CD4-positive, CD25-positive, alpha-beta regulatory T cell (primary cell): Measurements from ENCODE around the gene PACSIN1. TPM values are rescaled to one million over a fixed set of nuclear protein-coding genes. Genes with fewer than 3 reads are reported as not detected.
A peak's percentile ranks its signal among the peaks of the same experiment; 100 is the strongest.

ENCODE experiments used
- ATAC-seq, 2 donors: fragments of 150-1000 bp; cut with Tn5 transposase; one replicate each; pipeline ENCODE4 v1.10.0; 2021; ENCODE audit warnings: low read depth in 2 of 2, moderate number of reproducible peaks in 2 of 2, moderate library complexity in 1 of 2
- DNase-seq, 3 donors: peaks; one replicate each; pipeline versions ENCODE4 v3.0.0 to v3.0.0-alpha.2; 2012 to 2022; ENCODE audit warnings: mixed read lengths in 1 of 3
- H3K27ac ChIP-seq: one replicate; pipeline ENCODE4 v1.7.0; 2013; ENCODE audit warnings: mild to moderate bottlenecking, low read length; ENCODE audit not compliant: insufficient read depth, poor library complexity, severe bottlenecking
- H3K27me3 ChIP-seq: one replicate; pipeline ENCODE4 v1.7.0; 2013; ENCODE audit warnings: low read length; ENCODE audit not compliant: control insufficient read depth, insufficient read depth
- H3K36me3 ChIP-seq: one replicate; pipeline ENCODE4 v1.7.0; 2013; ENCODE audit warnings: mild to moderate bottlenecking, low read length, moderate library complexity; ENCODE audit not compliant: control insufficient read depth, insufficient read depth
- H3K4me1 ChIP-seq: 2 replicates; pipeline ENCODE4 v1.7.0; 2013; ENCODE audit warnings: mild to moderate bottlenecking, low read length; ENCODE audit not compliant: insufficient read depth, control insufficient read depth, poor library complexity, severe bottlenecking
- H3K4me3 ChIP-seq: one replicate; pipeline ENCODE4 v1.7.0; 2013; ENCODE audit warnings: low read depth, mild to moderate bottlenecking, low read length, moderate library complexity
- H3K9me3 ChIP-seq, 2 experiments: 1 replicate in 1 of 2; 2 replicates in 1 of 2; pipeline ENCODE4 v1.7.0; 2013; ENCODE audit warnings: low read length in 2 of 2, mild to moderate bottlenecking in 1 of 2, moderate library complexity in 1 of 2; ENCODE audit not compliant: control insufficient read depth in 2 of 2
- H3K27ac Mint-ChIP-seq, 3 donors: one replicate each; pipeline ENCODE4 v1.8.0; 2020 to 2022; ENCODE audit warnings: mild to moderate bottlenecking in 3 of 3, mixed read lengths in 3 of 3, moderate library complexity in 2 of 3
- H3K27me3 Mint-ChIP-seq: one replicate; pipeline ENCODE4 v1.8.0; 2022; ENCODE audit warnings: mild to moderate bottlenecking, mixed read lengths
- H3K36me3 Mint-ChIP-seq: one replicate; pipeline ENCODE4 v1.8.0; 2020; ENCODE audit warnings: mixed read lengths
- H3K4me1 Mint-ChIP-seq, 4 donors: one replicate each; pipeline ENCODE4 v1.8.0; 2020 to 2022; ENCODE audit warnings: mixed read lengths in 4 of 4, mild to moderate bottlenecking in 1 of 4
- H3K4me3 Mint-ChIP-seq, 4 donors: one replicate each; pipeline ENCODE4 v1.8.0; 2020 to 2022; ENCODE audit warnings: mild to moderate bottlenecking in 4 of 4, mixed read lengths in 4 of 4, moderate library complexity in 3 of 4
- H3K9me3 Mint-ChIP-seq, 7 donors: one replicate each; pipeline ENCODE4 v1.8.0; 2020 to 2022; ENCODE audit warnings: mixed read lengths in 7 of 7, mild to moderate bottlenecking in 3 of 7, moderate library complexity in 2 of 7
- polyA plus RNA-seq, 4 donors: library from polyadenylated mRNA; unstranded; fragments of 300-500 nt; fragmentation: Illumina TruSeq; gene quantifications; one replicate each; pipeline ENCODE4 v1.2.3, GENCODE V29; 2021
- total RNA-seq: library from RNA; stranded (reverse); gene quantifications from one replicate; pipeline ENCODE4 v1.2.3, GENCODE V29; 2022

PACSIN1 gene
- total and polyA plus RNA-seq, 5 donors from 2014 or later = 0.14 to 1.7 (median 0.38) TPM

DNA sequence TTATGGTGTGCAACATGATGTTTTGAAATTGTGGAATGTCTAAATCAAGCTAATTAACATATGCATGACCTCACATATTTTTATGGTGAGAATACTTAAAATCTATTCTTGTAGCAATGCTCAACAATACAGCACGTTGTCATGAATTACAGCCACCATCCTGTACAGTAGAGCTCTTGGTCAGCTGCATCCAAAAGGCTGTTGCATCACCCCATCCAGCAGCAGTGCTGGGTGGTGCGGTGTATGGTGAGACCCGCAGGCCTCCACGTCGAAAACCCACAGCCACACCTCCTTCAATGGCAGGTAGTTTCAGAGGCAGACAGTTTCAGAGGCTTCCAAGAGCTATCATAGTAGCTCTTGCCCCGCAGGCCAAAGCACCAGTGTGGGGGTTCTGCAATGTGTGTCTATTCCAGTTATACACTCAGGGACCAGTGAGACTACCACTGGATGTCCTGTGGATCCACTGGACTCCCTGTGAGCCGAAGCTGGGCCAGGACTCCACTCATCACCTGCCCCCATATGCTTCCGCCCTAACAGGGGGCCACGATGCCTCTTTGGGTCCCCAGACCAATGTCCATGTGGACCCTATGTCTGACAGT lies 23.4 kb downstream of the PACSIN1 start:
- no peak overlapping the region for H3K4me3 Mint-ChIP-seq
- Histone ChIP-seq H3K9me3 (no peaks in the 10 kb centered on the region), H3K36me3 (no peaks in the 10 kb centered on the region), H3K27me3 (no peaks in the 10 kb centered on the region), H3K4me1 (peaks cover 18% of the 10 kb centered on the region), H3K4me3 (no peak overlapping the region), H3K27ac (no peak overlapping the region)
- no peaks in the 10 kb centered on the region for H3K36me3 Mint-ChIP-seq
- peaks cover 0 to 36% (median 17%) of the 10 kb centered on the region in 4 donors for H3K4me1 Mint-ChIP-seq
- no peak overlapping the region for H3K27ac Mint-ChIP-seq
- ATAC-seq = no peak
- H3K9me3 Mint-ChIP-seq = peaks cover 0 to 1% (median 0%) of the 10 kb centered on the region in 7 donors
- DNase-seq = no peak
- H3K27me3 Mint-ChIP-seq = peaks cover 7% of the 10 kb centered on the region

DNA sequence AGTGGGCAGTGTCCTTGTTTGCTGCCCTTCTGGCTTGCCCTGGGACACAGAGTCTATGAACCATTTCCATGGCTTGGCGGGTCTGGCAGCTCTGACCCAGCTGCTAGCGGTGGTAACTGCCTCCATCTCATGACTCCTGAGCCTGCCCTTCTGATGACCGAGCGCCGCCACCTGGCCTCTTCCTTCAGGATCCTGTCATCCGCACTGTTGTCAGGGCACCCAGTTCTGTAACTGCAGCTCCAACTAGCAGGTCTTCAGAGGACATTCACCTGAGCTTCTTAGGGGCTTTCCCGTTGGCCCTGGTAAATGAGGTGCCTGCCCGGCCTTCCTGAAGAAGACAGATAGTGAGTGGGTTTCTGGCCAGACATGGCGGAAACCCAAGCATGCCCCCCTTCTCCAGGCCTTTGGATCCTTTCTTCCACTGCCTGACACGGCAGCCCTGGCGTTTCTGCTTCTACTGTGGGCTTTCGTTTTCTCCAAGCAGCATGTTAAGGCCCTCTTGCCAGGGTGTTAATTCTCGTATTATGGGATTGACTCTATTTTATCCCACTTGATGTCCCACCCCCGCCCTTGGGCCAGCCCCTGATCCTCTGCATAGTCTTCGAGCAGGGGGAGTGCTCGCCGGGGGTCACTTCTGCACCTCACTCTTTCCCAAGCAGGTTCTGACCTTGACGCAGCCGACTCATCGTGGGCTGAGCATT lies 24.7 kb downstream of the PACSIN1 start:
- peaks cover 0 to 23% (median 7%) of the 10 kb centered on the region in 4 donors for H3K4me1 Mint-ChIP-seq
- no peak overlapping the region for H3K27ac Mint-ChIP-seq
- Histone ChIP-seq H3K4me3 (no peak overlapping the region), H3K27me3 (no peaks in the 10 kb centered on the region), H3K27ac (no peak overlapping the region), H3K9me3 (no peaks in the 10 kb centered on the region), H3K36me3 (no peaks in the 10 kb centered on the region), H3K4me1 (peaks cover 9% of the 10 kb centered on the region)
- no peak overlapping the region for H3K4me3 Mint-ChIP-seq
- ATAC-seq (no peak), DNase-seq (no peak)
- no peaks in the 10 kb centered on the region for H3K36me3 Mint-ChIP-seq
- peaks cover 0 to 1% (median 0%) of the 10 kb centered on the region in 7 donors for H3K9me3 Mint-ChIP-seq
- peaks cover 2% of the 10 kb centered on the region for H3K27me3 Mint-ChIP-seq

DNA sequence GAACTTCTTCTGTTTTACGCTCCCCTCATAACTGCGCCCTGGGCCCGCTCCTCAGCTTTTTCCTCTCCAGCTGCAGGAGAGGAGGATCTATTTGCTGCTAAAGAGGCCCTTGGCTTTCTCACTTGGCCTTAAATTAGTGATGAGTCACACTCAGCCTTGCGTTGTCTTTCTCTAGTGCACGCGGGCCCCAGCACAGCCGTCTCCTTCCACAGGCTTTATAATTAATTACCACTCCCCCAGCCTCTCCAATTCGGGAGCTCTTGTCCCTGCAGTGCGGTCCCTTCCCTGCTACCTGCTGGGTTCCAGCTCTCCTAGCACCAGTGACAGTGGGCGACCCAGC lies 25.2 kb downstream of the PACSIN1 start:
- no peak overlapping the region for H3K4me3 Mint-ChIP-seq
- peaks cover 5% of the 10 kb centered on the region for H3K4me1 ChIP-seq
- no peak overlapping the region for H3K27ac ChIP-seq
- peaks cover 0 to 1% (median 0%) of the 10 kb centered on the region in 7 donors for H3K9me3 Mint-ChIP-seq
- no peaks in the 10 kb centered on the region for H3K27me3 ChIP-seq
- peak overlapping the region in 1 of 3 donors; percentile 44 for H3K27ac Mint-ChIP-seq
- DNase-seq (no peak), ATAC-seq (no peak)
- no peaks in the 10 kb centered on the region for H3K9me3 ChIP-seq
- no peak overlapping the region for H3K4me3 ChIP-seq
- no peaks in the 10 kb centered on the region for H3K36me3 Mint-ChIP-seq
- H3K4me1 Mint-ChIP-seq = peaks cover 0 to 18% (median 4%) of the 10 kb centered on the region in 4 donors
- H3K36me3 ChIP-seq = no peaks in the 10 kb centered on the region
- peaks cover 2% of the 10 kb centered on the region for H3K27me3 Mint-ChIP-seq

DNA sequence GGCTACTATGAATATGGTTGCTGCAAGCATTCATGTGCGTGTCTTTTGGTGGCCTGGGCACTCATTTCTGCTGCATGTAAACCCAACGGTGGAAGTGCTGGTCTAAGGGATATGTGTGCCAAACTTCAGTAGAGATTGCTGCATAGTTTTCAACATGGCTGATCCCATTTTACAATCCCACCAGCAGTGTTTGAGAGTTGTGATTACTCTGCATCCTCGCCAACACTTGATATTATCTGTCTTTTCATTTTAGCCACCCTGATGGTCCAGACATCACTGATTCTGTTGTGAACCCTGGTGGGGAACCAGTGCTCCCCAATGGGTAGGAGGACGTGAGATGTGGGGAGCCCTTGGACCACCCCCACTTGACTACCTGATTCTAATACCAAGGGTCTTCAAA lies 27.5 kb downstream of the PACSIN1 start:
- no peak overlapping the region for H3K27ac ChIP-seq
- H3K4me3 Mint-ChIP-seq = no peak overlapping the region

DNA sequence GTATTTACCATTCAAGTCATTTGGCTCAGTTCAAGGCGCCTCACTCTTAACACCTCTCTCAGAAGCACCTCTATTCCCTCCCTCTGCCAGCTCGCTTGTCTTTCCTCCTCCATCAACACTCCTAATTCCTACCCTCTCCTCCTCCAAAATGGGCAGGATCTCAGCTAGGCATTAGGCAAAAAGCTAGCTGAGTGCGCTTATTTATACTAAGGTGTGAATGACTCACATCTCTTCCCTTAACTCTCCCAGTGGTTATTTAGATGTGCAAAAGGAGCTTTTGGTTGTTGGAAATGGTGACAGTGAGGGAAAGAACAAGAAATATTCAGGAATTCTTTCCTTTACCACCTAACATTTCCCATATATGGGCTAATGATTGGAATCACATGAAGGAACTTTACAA lies 29.1 kb downstream of the PACSIN1 start:
- Mint-ChIP-seq H3K9me3 (peaks cover 0 to 3% (median 0%) of the 10 kb centered on the region in 7 donors), H3K27me3 (peaks cover 4% of the 10 kb centered on the region), H3K4me3 (no peak overlapping the region), H3K27ac (no peak overlapping the region), H3K36me3 (peaks cover 3% of the 10 kb centered on the region), H3K4me1 (peaks cover 0 to 2% (median 0%) of the 10 kb centered on the region in 4 donors)
- no peaks in the 10 kb centered on the region for H3K4me1 ChIP-seq
- H3K4me3 ChIP-seq = no peak overlapping the region
- no peaks in the 10 kb centered on the region for H3K27me3 ChIP-seq
- ATAC-seq = no peak
- DNase-seq = no peak
- no peak overlapping the region for H3K27ac ChIP-seq
- no peaks in the 10 kb centered on the region for H3K9me3 ChIP-seq
- no peaks in the 10 kb centered on the region for H3K36me3 ChIP-seq

More for the DNA sequence above, 27.5 kb downstream of the PACSIN1 start:
- Histone ChIP-seq H3K4me1 (no peaks in the 10 kb centered on the region), H3K36me3 (no peaks in the 10 kb centered on the region), H3K27me3 (no peaks in the 10 kb centered on the region), H3K9me3 (no peaks in the 10 kb centered on the region), H3K4me3 (no peak overlapping the region)
- peaks cover 4% of the 10 kb centered on the region for H3K27me3 Mint-ChIP-seq
- ATAC-seq (no peak), DNase-seq (no peak)
- peaks cover 3% of the 10 kb centered on the region for H3K36me3 Mint-ChIP-seq
- peak overlapping the region in 1 of 3 donors; percentile 20 for H3K27ac Mint-ChIP-seq
- H3K4me1 Mint-ChIP-seq = peaks cover 0 to 2% (median under 1%) of the 10 kb centered on the region in 4 donors
- no peaks in the 10 kb centered on the region for H3K9me3 Mint-ChIP-seq

DNA sequence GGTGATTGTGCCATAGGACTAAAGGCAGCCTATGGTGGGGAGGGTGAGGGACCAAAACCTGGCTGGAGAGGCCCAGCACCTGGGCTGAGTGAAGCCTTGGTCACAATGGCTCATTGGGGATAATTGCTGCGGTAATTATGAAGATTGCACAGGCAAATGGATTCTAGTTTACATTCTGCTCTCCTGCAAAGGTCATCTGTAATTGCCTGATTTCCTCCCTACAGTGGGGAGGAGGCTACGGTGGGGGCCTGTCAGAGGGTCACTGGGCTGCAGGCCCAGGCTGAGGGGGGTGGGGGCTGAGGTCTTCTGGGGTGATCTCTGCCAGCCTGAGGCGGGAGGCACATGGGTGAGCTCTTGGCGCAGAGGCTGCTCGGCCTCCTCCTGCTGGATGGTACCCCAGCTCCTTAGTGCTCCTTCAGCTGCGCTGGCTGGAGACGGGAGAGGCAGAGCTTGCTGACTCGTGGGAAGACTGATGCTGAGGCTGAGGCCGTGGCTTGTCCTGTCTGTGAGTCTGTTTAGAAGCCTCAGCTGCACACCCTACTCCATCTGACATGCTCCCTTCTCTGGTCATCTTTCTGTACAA lies 30.3 kb downstream of the PACSIN1 start:
- Mint-ChIP-seq H3K4me3 (no peak overlapping the region), H3K4me1 (peaks cover 0 to under 1% (median 0%) of the 10 kb centered on the region in 4 donors), H3K27ac (no peak overlapping the region), H3K27me3 (peaks cover 9% of the 10 kb centered on the region), H3K9me3 (peaks cover 0 to 4% (median 0%) of the 10 kb centered on the region in 7 donors), H3K36me3 (peaks cover 3% of the 10 kb centered on the region)
- Histone ChIP-seq H3K4me3 (no peak overlapping the region), H3K4me1 (no peaks in the 10 kb centered on the region), H3K9me3 (no peaks in the 10 kb centered on the region), H3K36me3 (no peaks in the 10 kb centered on the region), H3K27me3 (no peaks in the 10 kb centered on the region), H3K27ac (no peak overlapping the region)
- ATAC-seq = no peak
- no peak for DNase-seq

DNA sequence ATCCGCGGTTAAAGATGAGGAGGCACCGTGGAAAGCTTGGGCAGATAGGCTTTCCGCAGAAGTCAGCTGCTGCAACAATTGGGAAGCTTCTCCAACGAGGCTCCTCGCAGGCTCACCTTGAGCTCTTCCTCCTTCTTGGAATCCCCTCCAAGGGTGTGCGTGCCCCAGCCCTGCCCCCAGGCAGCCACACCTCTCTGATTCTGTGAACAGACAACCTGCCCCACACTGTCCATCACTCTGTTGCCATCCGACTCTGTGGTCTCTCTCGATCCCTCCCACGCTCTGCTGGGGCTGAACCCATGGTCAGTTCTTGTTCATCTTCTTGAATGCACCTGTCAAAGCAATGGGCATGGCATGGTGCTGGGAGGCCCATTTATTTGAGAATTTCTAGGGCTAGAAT lies 31.5 kb downstream of the PACSIN1 start:
- DNase-seq (no peak), ATAC-seq (no peak)
- H3K9me3 Mint-ChIP-seq = peaks cover 0 to 4% (median 0%) of the 10 kb centered on the region in 7 donors
- H3K36me3 Mint-ChIP-seq = peaks cover 3% of the 10 kb centered on the region
- H3K4me1 Mint-ChIP-seq = no peaks in the 10 kb centered on the region
- H3K36me3 ChIP-seq = no peaks in the 10 kb centered on the region
- peaks cover 9% of the 10 kb centered on the region for H3K27me3 Mint-ChIP-seq
- H3K27me3 ChIP-seq = no peaks in the 10 kb centered on the region
- H3K4me3 ChIP-seq = no peak overlapping the region
- no peaks in the 10 kb centered on the region for H3K4me1 ChIP-seq
- no peak overlapping the region for H3K27ac ChIP-seq
- peak overlapping the region in 1 of 3 donors; percentile 42 for H3K27ac Mint-ChIP-seq
- no peaks in the 10 kb centered on the region for H3K9me3 ChIP-seq
- no peak overlapping the region for H3K4me3 Mint-ChIP-seq
